ENCODE data around the gene OR4M1. TPM values are rescaled to one million over a fixed set of nuclear protein-coding genes. Genes with fewer than 3 reads are reported as not detected.
"Not testable (repeated sequence)": the region's sequence is repeated elsewhere in the genome, so short reads cannot be mapped to it uniquely, and the experiment has no call there.

Gene OR4M1
- total and polyA plus RNA-seq, 10 of the 15 experiments (the other 5 are each of a cell fraction or from before 2014, with no cell fraction given): not detected

DNA sequence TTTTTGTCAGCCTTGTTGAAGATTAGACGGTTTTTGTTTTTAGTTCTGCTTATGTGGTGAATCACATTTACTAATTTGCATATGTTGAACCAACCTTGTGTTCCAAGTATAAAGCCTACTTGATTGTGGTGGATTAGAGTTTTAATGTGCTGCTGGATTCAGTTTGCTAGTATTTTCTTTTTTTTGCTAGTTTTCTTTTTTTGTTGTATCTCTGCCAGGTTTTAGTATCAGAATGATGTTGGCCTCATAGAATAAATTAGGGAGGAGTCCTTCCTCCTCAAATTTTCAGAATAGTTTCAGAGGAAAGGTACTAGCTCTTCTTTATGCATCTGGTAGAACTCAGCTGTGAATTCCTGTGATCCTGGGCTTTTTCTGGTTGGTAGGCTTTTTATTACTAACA, 30.2 kb downstream of the OR4M1 start, which contains the start of gene OR4N2:
Gene OR4N2, plus strand, starts transcription at position 301 of the 400 bp plus-strand sequence. CDS start 23,679 bp downstream, outside the sequence.
- 0% methylated on average over 1 of the region's 1 CpG for WGBS (ENCODE audit: insufficient coverage, insufficient replicate concordance, low lambda C conversion rate, missing lambda C conversion rate)
- H3K9me3 ChIP-seq (replicated peaks; ENCODE audit: control insufficient read depth, insufficient read depth, low read length); H3K27me3 ChIP-seq (replicated peaks in 1 of 2; ENCODE audit: control insufficient read depth in 2 of 2, insufficient read depth in 2 of 2, low read length in 1 of 2); in situ Hi-C loops (cut with MboI); FAIRE-seq; intact Hi-C loops (cut with micrococcal nuclease; ENCODE audit: unreplicated experiment); DNase-seq (ENCODE audit: low read depth, low spot score); H3K27ac ChIP-seq (ENCODE audit: control insufficient read depth, insufficient read depth); H3K4me3 ChIP-seq; H4K20me1 ChIP-seq (ENCODE audit: control insufficient read depth, insufficient read depth); CTCF ChIA-PET; RAD21 ChIA-PET (ENCODE audit: unreplicated experiment); SMC1A ChIA-PET (ENCODE audit: uncharacterized antibody, unreplicated experiment); H3K9ac ChIP-seq (ENCODE audit: control insufficient read depth, insufficient read depth, low read length); H3K4me2 ChIP-seq (ENCODE audit: control insufficient read depth, insufficient read depth); BruUV-seq (replicated peaks); H3K4me1 ChIP-seq (ENCODE audit: control insufficient read depth, insufficient read depth, low read length); POLR2A ChIA-PET; H3K79me2 ChIP-seq (ENCODE audit: control insufficient read depth, insufficient read depth, low read length); H2AFZ ChIP-seq (ENCODE audit: control insufficient read depth, low read depth, low read length); ATAC-seq; H3K36me3 ChIP-seq (ENCODE audit: control insufficient read depth in 2 of 2, insufficient read depth in 2 of 2, low read length in 1 of 2): not testable (repeated sequence)

DNA sequence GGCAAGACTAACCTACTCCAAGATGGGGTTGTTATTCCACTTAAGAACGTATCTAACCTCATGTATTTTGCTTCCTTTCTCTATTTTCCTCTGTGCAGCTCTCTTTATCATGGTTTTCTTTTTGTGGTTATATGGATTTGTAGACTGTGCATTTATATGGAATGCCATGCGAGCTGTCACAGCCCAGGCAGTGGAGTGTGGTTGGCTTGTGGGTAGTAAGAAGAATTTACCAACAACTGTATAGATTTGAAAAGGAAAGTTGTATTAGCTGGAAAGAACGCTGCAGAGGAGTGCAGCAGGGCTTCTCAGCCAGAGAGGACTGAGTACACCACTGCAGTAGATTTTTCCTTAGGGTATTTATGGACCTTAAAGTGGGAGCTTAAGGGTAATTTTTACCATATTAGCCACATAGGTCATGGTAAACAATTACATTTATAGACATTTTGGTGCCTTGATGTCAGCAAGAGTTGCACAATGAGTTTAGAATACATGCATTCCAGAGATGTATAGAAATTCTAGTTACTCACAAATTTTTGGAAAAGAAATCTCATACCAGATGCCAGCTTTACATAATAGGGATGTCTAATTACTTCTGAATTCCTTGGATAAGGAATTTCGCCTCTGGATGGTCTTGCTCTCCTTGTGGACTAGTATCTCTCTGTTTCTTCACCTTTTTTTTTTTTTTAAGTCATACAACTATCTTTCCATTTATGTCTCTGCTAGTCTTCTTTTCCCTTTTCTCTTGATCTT, 40.0 kb downstream of the OR4M1 start:
- SMC1A ChIA-PET (ENCODE audit: uncharacterized antibody, unreplicated experiment): not testable (repeated sequence)

DNA sequence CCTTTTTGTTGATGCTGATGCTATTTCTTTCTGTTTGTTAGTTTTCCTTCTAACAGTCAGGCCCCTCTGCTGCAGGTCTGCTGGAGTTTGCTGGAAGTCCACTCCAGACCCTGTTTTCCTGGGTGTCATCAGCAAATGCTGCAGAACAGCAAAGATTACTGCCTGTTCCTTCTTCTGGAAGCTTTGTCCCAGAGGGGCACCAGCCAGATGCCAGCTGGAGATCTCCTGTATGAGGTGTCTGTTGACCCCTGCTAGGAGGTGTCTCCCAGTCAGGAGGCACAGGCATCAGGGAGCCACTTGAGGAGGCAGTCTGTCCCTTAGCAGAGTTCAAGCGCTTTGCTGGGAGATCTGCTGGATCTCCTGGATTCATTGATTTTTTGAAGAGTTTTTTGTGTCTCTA, 46.6 kb downstream of the OR4M1 start:
- in situ Hi-C loops (cut with MboI); RAD21 ChIA-PET (ENCODE audit: unreplicated experiment); H3K4me2 ChIP-seq (ENCODE audit: control insufficient read depth, insufficient read depth); H4K20me1 ChIP-seq (ENCODE audit: control insufficient read depth, insufficient read depth); POLR2A ChIA-PET; H3K79me2 ChIP-seq (ENCODE audit: control insufficient read depth, insufficient read depth, low read length); CTCF ChIA-PET; BruUV-seq (replicated peaks); H3K27me3 ChIP-seq (replicated peaks in 1 of 2; ENCODE audit: control insufficient read depth in 2 of 2, insufficient read depth in 2 of 2, low read length in 1 of 2); intact Hi-C loops (cut with micrococcal nuclease; ENCODE audit: unreplicated experiment); DNase-seq (ENCODE audit: low read depth, low spot score); H3K9me3 ChIP-seq (replicated peaks; ENCODE audit: control insufficient read depth, insufficient read depth, low read length); H3K4me1 ChIP-seq (ENCODE audit: control insufficient read depth, insufficient read depth, low read length); H2AFZ ChIP-seq (ENCODE audit: control insufficient read depth, low read depth, low read length); FAIRE-seq; H3K9ac ChIP-seq (ENCODE audit: control insufficient read depth, insufficient read depth, low read length); H3K27ac ChIP-seq (ENCODE audit: control insufficient read depth, insufficient read depth); ATAC-seq; H3K4me3 ChIP-seq; SMC1A ChIA-PET (ENCODE audit: uncharacterized antibody, unreplicated experiment); H3K36me3 ChIP-seq (ENCODE audit: control insufficient read depth in 2 of 2, insufficient read depth in 2 of 2, low read length in 1 of 2): not testable (repeated sequence)
- 40% methylated on average over 1 of the region's 1 CpG for WGBS (ENCODE audit: insufficient coverage, insufficient replicate concordance, low lambda C conversion rate, missing lambda C conversion rate)

More for the DNA sequence above, 40.0 kb downstream of the OR4M1 start:
- H3K4me2 ChIP-seq (ENCODE audit: control insufficient read depth, insufficient read depth); H3K4me3 ChIP-seq; POLR2A ChIA-PET; BruUV-seq (replicated peaks); H4K20me1 ChIP-seq (ENCODE audit: control insufficient read depth, insufficient read depth); CTCF ChIA-PET; intact Hi-C loops (cut with micrococcal nuclease; ENCODE audit: unreplicated experiment); RAD21 ChIA-PET (ENCODE audit: unreplicated experiment); H3K27me3 ChIP-seq (replicated peaks in 1 of 2; ENCODE audit: control insufficient read depth in 2 of 2, insufficient read depth in 2 of 2, low read length in 1 of 2); H3K79me2 ChIP-seq (ENCODE audit: control insufficient read depth, insufficient read depth, low read length); H2AFZ ChIP-seq (ENCODE audit: control insufficient read depth, low read depth, low read length); in situ Hi-C loops (cut with MboI); H3K36me3 ChIP-seq (ENCODE audit: control insufficient read depth in 2 of 2, insufficient read depth in 2 of 2, low read length in 1 of 2); H3K9ac ChIP-seq (ENCODE audit: control insufficient read depth, insufficient read depth, low read length); ATAC-seq; FAIRE-seq; H3K4me1 ChIP-seq (ENCODE audit: control insufficient read depth, insufficient read depth, low read length); DNase-seq (ENCODE audit: low read depth, low spot score); H3K27ac ChIP-seq (ENCODE audit: control insufficient read depth, insufficient read depth); H3K9me3 ChIP-seq (replicated peaks; ENCODE audit: control insufficient read depth, insufficient read depth, low read length): not testable (repeated sequence)
- 0% methylated on average over 4 of the region's 4 CpGs for WGBS (ENCODE audit: insufficient coverage, insufficient replicate concordance, low lambda C conversion rate, missing lambda C conversion rate)

- FAIRE-seq; CTCF ChIA-PET; H4K20me1 ChIP-seq (ENCODE audit: control insufficient read depth, insufficient read depth); SMC1A ChIA-PET (ENCODE audit: uncharacterized antibody, unreplicated experiment); POLR2A ChIA-PET; H3K27me3 ChIP-seq (replicated peaks in 1 of 2; ENCODE audit: control insufficient read depth in 2 of 2, insufficient read depth in 2 of 2, low read length in 1 of 2); RAD21 ChIA-PET (ENCODE audit: unreplicated experiment); H3K9me3 ChIP-seq (replicated peaks; ENCODE audit: control insufficient read depth, insufficient read depth, low read length); H3K4me3 ChIP-seq; H3K36me3 ChIP-seq (ENCODE audit: control insufficient read depth in 2 of 2, insufficient read depth in 2 of 2, low read length in 1 of 2); H3K79me2 ChIP-seq (ENCODE audit: control insufficient read depth, insufficient read depth, low read length); H2AFZ ChIP-seq (ENCODE audit: control insufficient read depth, low read depth, low read length); intact Hi-C loops (cut with micrococcal nuclease; ENCODE audit: unreplicated experiment); in situ Hi-C loops (cut with MboI); H3K4me2 ChIP-seq (ENCODE audit: control insufficient read depth, insufficient read depth); ATAC-seq; H3K9ac ChIP-seq (ENCODE audit: control insufficient read depth, insufficient read depth, low read length); BruUV-seq (replicated peaks); H3K4me1 ChIP-seq (ENCODE audit: control insufficient read depth, insufficient read depth, low read length); H3K27ac ChIP-seq (ENCODE audit: control insufficient read depth, insufficient read depth); DNase-seq (ENCODE audit: low read depth, low spot score): not testable (repeated sequence)
- 38% methylated on average over 6 of the region's 6 CpGs for WGBS (ENCODE audit: insufficient coverage, insufficient replicate concordance, low lambda C conversion rate, missing lambda C conversion rate)
Measured at GRCh38 chr14:19821016-19821415, 47.7 kb downstream of the OR4M1 start.
